WERI-Rb-1 (cell line): ENCODE measurements around the gene ABCC2.
"Not testable (repeated sequence)": the region's sequence is repeated elsewhere in the genome, so short reads cannot be mapped to it uniquely, and the experiment has no call there.

Source experiments
- DNase-seq: peaks from one replicate; pipeline ENCODE4 v3.0.0-alpha.2; 2020
- H3K27ac ChIP-seq: fragments of 250-450 bp; sonication (Bioruptor Pico); 2 replicates; pipeline ENCODE4 v1.5.1; 2020; ENCODE audit warnings: mild to moderate bottlenecking, moderate library complexity
- H3K27me3 ChIP-seq: fragments of 250-450 bp; sonication (Bioruptor Pico); 2 replicates; pipeline ENCODE4 v1.5.1; 2021; ENCODE audit warnings: mild to moderate bottlenecking, low read depth, moderate library complexity; ENCODE audit not compliant: insufficient read depth, severe bottlenecking
- H3K36me3 ChIP-seq: fragments of 250-450 bp; sonication (Bioruptor Pico); 2 replicates; pipeline ENCODE4 v1.5.1; 2020; ENCODE audit warnings: mild to moderate bottlenecking, moderate library complexity
- H3K4me3 ChIP-seq: 2 replicates; pipeline ENCODE4 v1.5.1; 2011; ENCODE audit warnings: low read depth, mild to moderate bottlenecking, control low read depth, low read length
- H3K9me3 ChIP-seq: fragments of 250-450 bp; sonication (Bioruptor Pico); 2 replicates; pipeline ENCODE4 v1.5.1; 2021; ENCODE audit warnings: mild to moderate bottlenecking, moderate library complexity; ENCODE audit not compliant: severe bottlenecking
- CTCF ChIP-seq: IDR thresholded peaks from 2 replicates; pipeline ENCODE4 v1.5.1; 2011; ENCODE audit warnings: low read depth, mild to moderate bottlenecking, control low read depth, inconsistent platforms, low read length

Gene ABCC2

GRCh38 chr10:99782447-99783286 is at the start of gene ABCC2:
Gene ABCC2, plus strand, starts transcription at chr10:99782640. Its CDS starts 205 bp downstream, at chr10:99782845.
- Histone ChIP-seq H3K27ac (no peak within 1 kb of the TSS), H3K9me3 (no peaks in the 10 kb centered on the region), H3K36me3 (no peaks in the 10 kb centered on the region), H3K27me3 (no peaks in the 10 kb centered on the region), H3K4me3 (no peak within 1 kb of the TSS)
- no peak for DNase-seq
- no peak for TF ChIP-seq CTCF

- no peaks in the 10 kb centered on the region for H3K27me3 ChIP-seq
- no peak for TF ChIP-seq CTCF
- no peak for DNase-seq
- no peak overlapping the region for H3K27ac ChIP-seq
- H3K36me3 ChIP-seq = peaks cover 15% of the 10 kb centered on the region
- H3K4me3 ChIP-seq = no peak overlapping the region
- H3K9me3 ChIP-seq = no peaks in the 10 kb centered on the region
Observed at GRCh38 chr10:99733366-99733765, 49.1 kb upstream of the ABCC2 start.

- H3K27me3 ChIP-seq, H3K4me3 ChIP-seq, H3K9me3 ChIP-seq, H3K27ac ChIP-seq, DNase-seq: not testable (repeated sequence)
- peaks cover 12% of the 10 kb centered on the region for H3K36me3 ChIP-seq
Observed at GRCh38 chr10:99734111-99734510, 48.3 kb upstream of the ABCC2 start.

GRCh38 chr10:99740260-99740659 is 42.2 kb upstream of the ABCC2 start:
- peaks cover 67% of the 10 kb centered on the region for H3K36me3 ChIP-seq
- H3K27me3 ChIP-seq = no peaks in the 10 kb centered on the region
- no peak overlapping the region for H3K27ac ChIP-seq
- no peak for TF ChIP-seq CTCF
- H3K9me3 ChIP-seq = peaks cover 4% of the 10 kb centered on the region
- no peak for DNase-seq
- no peak overlapping the region for H3K4me3 ChIP-seq

DNA sequence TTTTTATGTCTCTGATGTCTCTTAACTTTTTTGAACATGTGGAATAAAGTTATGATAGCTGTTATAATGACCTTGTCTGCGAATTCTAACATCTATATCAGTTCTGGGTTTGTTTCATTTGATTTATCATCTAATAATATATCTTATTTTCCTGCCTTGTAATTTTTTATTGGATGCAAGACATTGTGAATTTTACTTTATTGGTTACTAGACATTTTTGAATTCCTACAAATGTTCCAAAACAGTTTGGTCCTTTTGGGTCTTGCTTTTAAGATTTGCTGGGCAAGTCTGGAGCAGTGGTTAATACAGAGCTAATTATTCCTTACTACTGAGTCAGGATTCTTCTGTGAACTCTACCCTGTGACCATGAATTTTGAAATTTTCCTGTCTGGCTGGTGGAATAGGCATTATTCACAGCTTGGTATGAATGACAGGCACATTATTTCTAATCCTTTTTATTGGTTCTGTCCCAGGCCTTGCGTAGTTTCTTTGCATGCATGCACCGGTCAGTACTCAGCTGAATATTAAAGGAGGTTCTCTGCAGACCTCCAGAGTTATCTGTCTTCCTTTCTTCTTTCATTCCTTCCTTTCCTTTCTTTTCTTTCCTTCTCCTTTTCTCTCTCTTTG is 41.4 kb upstream of the ABCC2 start:
- Histone ChIP-seq H3K4me3 (no peak overlapping the region), H3K27me3 (no peaks in the 10 kb centered on the region), H3K36me3 (peaks cover 75% of the 10 kb centered on the region), H3K27ac (no peak overlapping the region), H3K9me3 (peaks cover 4% of the 10 kb centered on the region)
- no peak for TF ChIP-seq CTCF
- DNase-seq = no peak

DNA sequence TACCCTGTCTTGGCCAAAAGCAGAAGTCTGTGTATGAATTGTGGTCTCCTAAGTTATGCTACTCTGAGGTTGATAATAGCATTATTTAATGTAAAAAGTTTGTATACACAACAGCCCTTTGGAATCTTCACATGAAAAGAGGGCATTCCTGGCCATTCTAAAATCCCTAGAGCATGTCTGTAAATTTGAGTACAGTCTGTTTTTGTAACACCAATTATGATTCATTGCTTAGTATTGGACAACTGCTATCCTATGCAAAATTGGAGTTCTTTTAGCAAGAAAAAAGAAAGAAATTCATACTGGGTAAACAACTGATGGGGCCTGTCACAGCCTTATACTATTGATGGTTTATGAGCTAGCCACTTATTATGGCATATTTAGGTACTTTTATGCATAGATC is 40.2 kb upstream of the ABCC2 start:
- H3K4me3 ChIP-seq = no peak overlapping the region
- no peak overlapping the region for H3K27ac ChIP-seq
- no peaks in the 10 kb centered on the region for H3K27me3 ChIP-seq
- no peak for DNase-seq
- TF ChIP-seq CTCF = no peak
- H3K36me3 ChIP-seq = peaks cover 83% of the 10 kb centered on the region
- H3K9me3 ChIP-seq = peaks cover 4% of the 10 kb centered on the region
